Lower leg skin (tissue), 4 donors: Measurements from ENCODE around the gene EML4. TPM values are rescaled to one million over a fixed set of nuclear protein-coding genes. Genes with fewer than 3 reads are reported as not detected.

Experiments used
- DNase-seq, 2 donors: peaks; one replicate each; pipeline ENCODE4 v3.0.0-alpha.2; 2019; ENCODE audit warnings: low spot score in 2 of 2
- H3K4me3 ChIP-seq: fragments of 200-600 bp; sonication (generic); 2 replicates; pipeline ENCODE4 v1.5.1; 2017; ENCODE audit warnings: mild to moderate bottlenecking, low read depth; ENCODE audit not compliant: poor library complexity, severe bottlenecking
- POLR2A ChIP-seq, 2 donors: fragments of 450-650 bp; IDR thresholded peaks; one replicate each; pipeline ENCODE4 v1.6.1; 2016 to 2017; ENCODE audit warnings: antibody characterized with exemption in 2 of 2, mild to moderate bottlenecking in 1 of 2, moderate library complexity in 1 of 2
- WGBS, 2 donors: methylation state at CpG; one replicate each; pipeline ENCODE4 v1.1.5; 2018; 5-methylcytosine and 5-hydroxymethylcytosine counted together
- intact Hi-C: fragments of 100-400 bp; cut with DNase I; formaldehyde crosslinking; loops from one replicate; pipeline ENCODE4 v1.15.0; 2023; ENCODE audit warnings: low total_unique reads
- total RNA-seq, 4 donors: library from RNA; depleted of rRNA; stranded (reverse); fragments of >200 nt; gene quantifications; one replicate each; pipeline ENCODE4 v1.1.0, GENCODE V29; 2016
- TF ChIP-seq, protein P1 (sequence below), 3 donors: fragments of 450-650 bp; IDR thresholded peaks; one replicate each; pipeline ENCODE4 v1.5.1; 2016; ENCODE audit warnings: antibody characterized with exemption in 3 of 3, mild to moderate bottlenecking in 3 of 3, moderate library complexity in 2 of 3

The EML4 gene
- total RNA-seq, 4 donors from 2014 or later = 29.5 to 37.4 (median 33.6) TPM

DNA sequence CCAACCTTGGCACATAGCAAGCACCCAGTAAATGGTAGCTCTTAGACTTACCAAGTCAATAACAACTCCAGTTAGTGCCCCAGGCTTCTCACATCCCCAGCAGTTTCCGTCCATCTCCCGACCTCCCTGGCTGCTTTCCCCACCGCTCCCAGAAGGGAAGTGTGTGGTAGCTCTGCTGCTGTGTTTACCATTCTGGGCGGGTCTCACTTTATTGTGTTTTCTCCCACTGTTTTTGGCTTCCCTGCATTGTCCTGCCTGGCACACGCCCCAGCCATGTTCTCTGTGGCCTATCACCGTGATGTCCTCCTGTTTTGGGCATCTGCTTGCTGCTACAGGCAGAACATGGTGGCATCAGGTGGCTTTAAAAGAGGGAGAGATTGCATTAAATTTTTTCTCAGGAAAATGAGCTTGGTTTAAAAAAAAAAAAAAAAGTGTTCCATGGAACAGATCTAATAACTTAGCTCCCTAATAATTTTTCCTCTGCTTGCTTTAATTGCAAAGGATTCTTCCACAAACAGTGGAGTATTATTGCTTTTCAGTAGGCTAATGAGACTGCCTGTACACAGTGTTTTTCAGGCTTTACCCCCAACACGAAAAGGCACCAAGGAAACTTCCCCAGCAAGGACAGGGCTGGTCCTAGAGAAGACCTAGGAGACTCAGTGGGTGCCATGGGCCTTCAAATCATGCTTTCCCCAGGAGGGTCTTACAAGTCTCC lies 199.8 kb downstream of the EML4 start:
- 51 to 55% methylated on average over 7 of the region's 7 CpGs for WGBS, 2 donors
- peak in 1 of 2 donors; percentile 25 for DNase-seq
- intact Hi-C loops = no loop called here
- no peak overlapping the region for H3K4me3 ChIP-seq
- TF ChIP-seq, protein P1, sequence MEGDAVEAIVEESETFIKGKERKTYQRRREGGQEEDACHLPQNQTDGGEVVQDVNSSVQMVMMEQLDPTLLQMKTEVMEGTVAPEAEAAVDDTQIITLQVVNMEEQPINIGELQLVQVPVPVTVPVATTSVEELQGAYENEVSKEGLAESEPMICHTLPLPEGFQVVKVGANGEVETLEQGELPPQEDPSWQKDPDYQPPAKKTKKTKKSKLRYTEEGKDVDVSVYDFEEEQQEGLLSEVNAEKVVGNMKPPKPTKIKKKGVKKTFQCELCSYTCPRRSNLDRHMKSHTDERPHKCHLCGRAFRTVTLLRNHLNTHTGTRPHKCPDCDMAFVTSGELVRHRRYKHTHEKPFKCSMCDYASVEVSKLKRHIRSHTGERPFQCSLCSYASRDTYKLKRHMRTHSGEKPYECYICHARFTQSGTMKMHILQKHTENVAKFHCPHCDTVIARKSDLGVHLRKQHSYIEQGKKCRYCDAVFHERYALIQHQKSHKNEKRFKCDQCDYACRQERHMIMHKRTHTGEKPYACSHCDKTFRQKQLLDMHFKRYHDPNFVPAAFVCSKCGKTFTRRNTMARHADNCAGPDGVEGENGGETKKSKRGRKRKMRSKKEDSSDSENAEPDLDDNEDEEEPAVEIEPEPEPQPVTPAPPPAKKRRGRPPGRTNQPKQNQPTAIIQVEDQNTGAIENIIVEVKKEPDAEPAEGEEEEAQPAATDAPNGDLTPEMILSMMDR (IDR thresholded peaks at IDR 0.05) = no peak
- no peak for TF ChIP-seq POLR2A (IDR thresholded peaks at IDR 0.05)

DNA sequence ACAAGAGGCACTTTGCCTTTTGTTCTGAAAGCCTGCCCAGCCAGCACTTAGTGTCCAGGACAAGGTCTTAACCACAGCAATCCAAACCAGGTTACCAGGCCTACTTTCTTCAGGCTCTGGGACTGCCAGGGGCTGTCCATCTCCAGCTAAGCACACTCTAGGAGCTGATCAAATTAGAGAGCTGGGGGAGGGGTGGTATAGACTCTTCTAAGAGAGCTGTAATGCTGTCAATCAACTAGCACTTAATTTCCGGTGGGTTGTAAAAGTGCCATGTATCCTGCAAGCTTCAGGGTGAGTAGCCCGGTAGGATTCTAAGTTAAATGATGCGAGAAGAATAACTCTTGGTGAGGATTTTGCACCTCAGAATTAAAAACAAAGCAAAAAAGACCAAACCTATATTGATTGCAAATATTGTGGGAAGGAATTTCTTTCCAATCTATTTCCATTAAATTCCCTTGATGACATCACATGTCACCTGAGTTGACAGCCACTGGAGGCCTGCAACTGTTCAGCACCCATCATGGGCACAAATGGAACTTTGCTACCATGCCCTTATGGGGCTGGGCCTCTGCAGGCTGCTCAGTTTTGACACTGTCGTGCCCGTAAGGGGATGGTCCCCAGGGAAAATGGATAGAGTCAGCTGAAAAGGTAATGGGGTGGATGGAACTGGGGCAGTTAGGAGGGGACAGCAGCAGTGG lies 200.5 kb downstream of the EML4 start:
- intact Hi-C loops = no loop called here
- WGBS, 2 donors = 77 to 84% methylated on average over 5 of the region's 5 CpGs
- no peak for TF ChIP-seq POLR2A (IDR thresholded peaks at IDR 0.05)
- TF ChIP-seq, protein P1 (IDR thresholded peaks at IDR 0.05) = no peak
- H3K4me3 ChIP-seq = no peak overlapping the region
- DNase-seq = no peak

DNA sequence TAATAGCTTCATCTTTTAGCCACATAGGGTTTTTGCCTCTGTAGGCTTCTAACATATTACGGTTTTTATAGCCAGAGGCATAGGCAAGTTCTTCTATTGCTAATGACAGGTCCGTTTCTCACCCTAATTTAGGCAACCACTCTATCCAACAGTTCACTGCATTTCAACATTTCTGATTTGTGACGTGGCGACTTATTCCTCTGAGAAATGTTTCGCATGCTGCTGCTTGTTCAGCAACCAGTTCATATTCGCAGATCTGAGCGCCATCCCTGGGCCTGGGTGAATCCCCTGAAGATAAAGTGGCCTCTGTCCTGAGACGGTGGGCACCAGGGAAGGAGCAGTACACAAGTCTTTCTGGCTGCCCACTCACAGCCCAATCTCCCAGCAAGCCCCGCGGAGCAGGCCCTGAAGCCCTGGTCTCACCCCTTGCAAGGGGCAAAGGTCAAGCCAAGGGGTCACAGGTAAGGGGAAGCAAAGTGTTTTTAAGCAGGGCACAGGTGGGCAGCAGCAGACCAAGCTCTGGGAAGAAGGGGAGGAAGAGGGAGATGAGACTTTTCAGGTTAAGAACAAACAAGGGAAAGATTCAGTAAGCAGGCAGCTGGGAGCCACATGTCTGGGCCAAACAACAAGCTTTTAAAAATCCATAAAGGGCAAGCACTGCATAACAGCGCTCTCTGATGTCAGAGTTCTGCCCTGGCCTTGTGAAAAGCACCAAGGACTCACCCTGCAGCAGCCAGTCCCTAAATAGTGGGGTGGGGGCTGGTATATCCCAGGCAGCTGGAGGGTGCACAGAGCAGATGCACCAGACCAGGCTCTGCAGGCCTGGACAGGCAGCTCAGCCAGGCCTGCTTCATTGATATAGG lies 202.7 kb downstream of the EML4 start:
- intact Hi-C loops = no loop called here
- peak in 1 of 2 donors; percentile 29 for DNase-seq
- TF ChIP-seq, protein P1 (IDR thresholded peaks at IDR 0.05) = no peak
- no peak for TF ChIP-seq POLR2A (IDR thresholded peaks at IDR 0.05)
- 51 to 59% methylated on average over 11 of the region's 11 CpGs for WGBS, 2 donors
- H3K4me3 ChIP-seq = no peak overlapping the region

DNA sequence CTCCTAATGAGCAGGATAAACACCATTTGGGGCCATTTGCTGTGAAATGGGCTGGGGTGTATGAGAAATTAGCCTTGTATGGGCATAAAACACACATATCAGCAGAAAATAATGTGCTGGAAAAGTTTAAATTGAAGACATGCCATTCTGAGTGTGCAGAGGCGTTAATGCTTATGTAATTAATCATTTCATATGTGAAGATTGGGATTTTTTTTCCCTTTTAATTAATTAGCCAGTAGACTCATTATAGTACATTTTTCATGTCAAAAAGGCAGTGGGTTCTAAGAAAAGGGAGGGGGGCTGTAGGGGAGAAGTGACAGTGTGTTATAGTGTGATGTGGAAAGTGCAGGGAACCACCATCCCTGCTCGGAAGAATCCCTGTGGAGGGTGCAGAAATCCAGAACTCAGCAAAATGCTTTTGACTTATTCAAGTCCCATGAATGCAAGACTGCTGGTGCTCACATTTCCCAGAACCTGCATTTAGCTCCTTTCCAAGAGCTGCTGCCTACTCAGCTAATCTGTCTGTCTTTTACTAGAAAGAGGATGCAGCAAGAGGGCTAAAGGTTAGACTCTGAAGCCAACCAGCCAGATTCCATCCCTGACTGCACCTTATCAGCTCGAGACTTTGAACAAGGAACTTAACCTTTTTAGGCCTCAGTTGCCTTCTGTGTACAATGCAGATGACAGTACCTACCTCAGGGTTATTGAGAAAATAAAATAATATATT lies 203.5 kb downstream of the EML4 start:
- no peak overlapping the region for H3K4me3 ChIP-seq
- 48 to 50% methylated on average over 3 of the region's 3 CpGs for WGBS, 2 donors
- TF ChIP-seq, protein P1 (IDR thresholded peaks at IDR 0.05) = no peak
- no peak for TF ChIP-seq POLR2A (IDR thresholded peaks at IDR 0.05)
- intact Hi-C loops = no loop called here
- DNase-seq = no peak

DNA sequence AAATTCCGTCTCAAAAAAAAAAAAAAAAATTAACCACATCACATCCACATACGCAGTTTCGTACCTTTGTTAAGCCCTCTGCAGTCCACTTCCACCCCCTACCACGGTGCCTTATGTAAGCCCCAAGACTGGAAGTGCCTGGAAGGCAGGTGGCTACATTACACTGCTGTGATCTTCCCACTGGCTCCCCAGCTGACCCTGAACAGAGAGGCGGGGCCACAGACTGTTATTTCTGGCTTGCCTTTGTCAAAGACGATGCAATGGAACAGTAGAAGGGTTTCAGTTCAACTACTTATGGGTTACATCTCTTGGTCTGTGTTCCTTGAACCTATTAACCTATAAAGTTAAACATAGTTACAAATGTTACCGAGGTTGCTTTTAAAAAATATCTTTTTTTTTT lies 207.6 kb downstream of the EML4 start:
- no peak for DNase-seq
- no peak for TF ChIP-seq POLR2A (IDR thresholded peaks at IDR 0.05)
- TF ChIP-seq, protein P1 (IDR thresholded peaks at IDR 0.05) = no peak
- WGBS, 2 donors = 72 to 78% methylated on average over 7 of the region's 7 CpGs
- no peak overlapping the region for H3K4me3 ChIP-seq
- intact Hi-C loops = no loop called here
